Adrenal gland (tissue), 12 donors: ENCODE data around the gene CNOT10. TPM values are rescaled to one million over a fixed set of nuclear protein-coding genes. Genes with fewer than 3 reads are reported as not detected.

Experiments used
- DNase-seq, 7 donors: peaks; one replicate each; pipeline ENCODE4 v3.0.0-alpha.2; 2019 to 2020
- H3K27ac ChIP-seq, 5 donors: fragments of 200-600 bp; sonication (generic) in 4 of 5; 1 replicate in 3 of 5; 2 replicates in 2 of 5; pipeline versions ENCODE4 v1.5.1 to v1.8.0; 2016 to 2020; ENCODE audit warnings: mild to moderate bottlenecking in 1 of 5
- H3K27me3 ChIP-seq: fragments of 200-600 bp; 2 replicates; pipeline ENCODE4 v1.8.0; 2021
- H3K36me3 ChIP-seq, 2 donors: fragments of 200-600 bp; replicated peaks in 1 of 2; 1 replicate in 1 of 2; 2 replicates in 1 of 2; pipeline versions ENCODE4 v1.5.1 to v1.8.0; 2018 to 2022
- H3K4me1 ChIP-seq, 2 donors: fragments of 200-600 bp; replicated peaks in 1 of 2; 1 replicate in 1 of 2; 2 replicates in 1 of 2; pipeline versions ENCODE4 v1.5.1 to v1.8.0; 2018 to 2021
- H3K4me3 ChIP-seq, 4 donors: fragments of 200-600 bp; sonication (generic) in 3 of 4; one replicate each; pipeline ENCODE4 v1.5.1; 2016 to 2018
- H3K9me3 ChIP-seq, 3 donors: fragments of 200-600 bp; sonication (generic) in 1 of 3; replicated peaks in 1 of 3; 1 replicate in 2 of 3; 2 replicates in 1 of 3; pipeline versions ENCODE4 v1.5.1 to v1.8.0; 2016 to 2021
- CTCF ChIP-seq, 6 experiments: fragments of 450-650 bp in 4 of 6; fragments of 200-600 bp in 2 of 6; sonication (generic) in 1 of 6; IDR thresholded peaks; 1 replicate in 5 of 6; 2 replicates in 1 of 6; pipeline versions ENCODE4 v1.5.1 to v1.8.0; 2016 to 2021; ENCODE audit warnings: antibody characterized with exemption in 6 of 6, mild to moderate bottlenecking in 2 of 6, moderate library complexity in 1 of 6
- POLR2A ChIP-seq, 2 donors: fragments of 450-650 bp; IDR thresholded peaks; one replicate each; pipeline ENCODE4 v1.6.1; 2017; ENCODE audit warnings: antibody characterized with exemption in 2 of 2, mild to moderate bottlenecking in 2 of 2, moderate library complexity in 1 of 2
- WGBS, 4 donors: extraction: QIAGEN DNeasy Blood & Tissue Kit in 2 of 4; methylation state at CpG; one replicate each; pipeline versions ENCODE4 v1.1.5 to v1.1.7; 2013 to 2017; 5-methylcytosine and 5-hydroxymethylcytosine counted together
- intact Hi-C, 2 donors: fragments of 100-400 bp; cut with DNase I; formaldehyde crosslinking; loops; one replicate each; pipeline versions ENCODE4 v1.14.1 to v1.15.0; 2022 to 2023
- polyA plus RNA-seq, 3 donors: library from polyadenylated mRNA; stranded (reverse); fragments of 200-250 nt in 2 of 3; fragments of 350-450 nt in 1 of 3; fragmentation: Illumina TruSeq in 1 of 3; extraction: RNeasy Lipid Tissue Mini Kit (QIAGEN cat#74804) in 1 of 3; gene quantifications; one replicate each; pipeline ENCODE4 v1.2.3, GENCODE V29; 2013 to 2014
- total RNA-seq, 9 donors: library from RNA; depleted of rRNA in 4 of 9; stranded (reverse); fragments of >200 nt in 4 of 9; fragments of 120-200 nt in 1 of 9; fragmentation: NEBNext Ultra II Directional in 1 of 9; extraction: Animal tissue kit (Norgen Biotek cat#: 25700) in 1 of 9; gene quantifications; one replicate each; pipeline versions ENCODE4 v1.1.0 to v1.2.4, GENCODE V29; 2013 to 2023
- donor health status: healthy with polysubstance abuse.
- donor health status: Bipolar disorder and iron deficiency.
- donor health status: DM: yes; HTN: yes; CAD: no.
- donor health status: DM: no; HTN: no; CAD: no.
- donor health status: DM: no; HTN: no; CAD: no.
- donor health status: DM: yes; HTN: yes; CAD: no.

Gene CNOT10
- total and polyA plus RNA-seq, 12 donors, result 15.3 to 32.1 (median 25.5) TPM

GRCh38 chr3:32700244-32700643 is 15.3 kb downstream of the CNOT10 start:
- WGBS, 4 donors, result 69 to 80% (median 76%) methylated on average over 6 of the region's 6 CpGs

GRCh38 chr3:32703491-32703972 is 18.5 kb downstream of the CNOT10 start:
- Histone ChIP-seq H3K27ac (peak overlapping the region in 3 of 5 donors; percentile 18 to 59 (median 37)), H3K27me3 (no peaks in the 10 kb centered on the region), H3K9me3 (no peaks in the 10 kb centered on the region), H3K4me3 (no peak overlapping the region), H3K36me3 (no peaks in the 10 kb centered on the region), H3K4me1 (peaks cover 0 to 27% of the 10 kb centered on the region in 2 donors)
- peak in 1 of 7 donors; percentile 9 for DNase-seq
- TF ChIP-seq CTCF (IDR thresholded peaks at IDR 0.05) (no peak), POLR2A (IDR thresholded peaks at IDR 0.05) (no peak)
- WGBS, 4 donors, result 33 to 61% (median 41%) methylated on average over 1 of the region's 1 CpG
- intact Hi-C loops, result no loop called here

More at GRCh38 chr3:32700244-32700643, 15.3 kb downstream of the CNOT10 start:
- intact Hi-C loops, result no loop called here
- DNase-seq, result no peak
- H3K4me1 ChIP-seq, result peaks cover 0 to 10% of the 10 kb centered on the region in 2 donors
- TF ChIP-seq POLR2A (IDR thresholded peaks at IDR 0.05), result no peak
- TF ChIP-seq CTCF (IDR thresholded peaks at IDR 0.05), result no peak
- H3K27ac ChIP-seq, result no peak overlapping the region
- H3K36me3 ChIP-seq, result no peaks in the 10 kb centered on the region
- no peaks in the 10 kb centered on the region for H3K9me3 ChIP-seq
- H3K4me3 ChIP-seq, result no peak overlapping the region
- no peaks in the 10 kb centered on the region for H3K27me3 ChIP-seq

- H3K27me3 ChIP-seq, result no peaks in the 10 kb centered on the region
- no peak overlapping the region for H3K27ac ChIP-seq
- peaks cover 0 to 27% of the 10 kb centered on the region in 2 donors for H3K4me1 ChIP-seq
- no peak for TF ChIP-seq POLR2A (IDR thresholded peaks at IDR 0.05)
- TF ChIP-seq CTCF (IDR thresholded peaks at IDR 0.05), result no peak
- H3K36me3 ChIP-seq, result peaks cover 0 to 4% of the 10 kb centered on the region in 2 donors
- H3K4me3 ChIP-seq, result no peak overlapping the region
- H3K9me3 ChIP-seq, result no peaks in the 10 kb centered on the region
- 72 to 83% (median 78%) methylated on average over 2 of the region's 2 CpGs for WGBS, 4 donors
- no peak for DNase-seq
- intact Hi-C loops, result no loop called here
Observed at GRCh38 chr3:32705232-32705631, 20.2 kb downstream of the CNOT10 start.

GRCh38 chr3:32706348-32707025 is 21.5 kb downstream of the CNOT10 start:
- Histone ChIP-seq H3K36me3 (peaks cover 0 to 4% of the 10 kb centered on the region in 2 donors), H3K4me3 (no peak overlapping the region), H3K4me1 (peaks cover 0 to 27% of the 10 kb centered on the region in 2 donors), H3K27me3 (no peaks in the 10 kb centered on the region), H3K27ac (peak overlapping the region in 1 of 5 donors; percentile 10), H3K9me3 (no peaks in the 10 kb centered on the region)
- WGBS, 4 donors, result 63 to 71% (median 68%) methylated on average over 6 of the region's 6 CpGs
- no peak for DNase-seq
- intact Hi-C loops, result no loop called here
- no peak for TF ChIP-seq POLR2A (IDR thresholded peaks at IDR 0.05)
- TF ChIP-seq CTCF (IDR thresholded peaks at IDR 0.05), result no peak
